ENCODE measurements around the gene LMO1. TPM values are rescaled to one million over a fixed set of nuclear protein-coding genes. Genes with fewer than 3 reads are reported as not detected.

LMO1 gene
- total and polyA plus RNA-seq, 2 of the 8 experiments (the other 6 are each of a cell fraction or from before 2014, with no cell fraction given): 0.17 TPM; not detected in 1

- H3K18ac ChIP-seq (ENCODE audit: extremely low read depth, low read length): no peak overlapping the region
- H2BK12ac ChIP-seq (ENCODE audit: low read depth, low read length): no peak overlapping the region
- H4K8ac ChIP-seq (ENCODE audit: extremely low read depth, insufficient read depth, low read length): no peak overlapping the region
- DNase-seq (ENCODE audit: low read depth in 1 of 2, low spot score in 2 of 2): no peak
- H3K9ac ChIP-seq (replicated peaks in 1 of 4; ENCODE audit: extremely low read depth in 1 of 4, low read depth in 3 of 4, low read length in 3 of 4): no peak overlapping the region
- no peak overlapping the region; the same call in 1 of the 2 replicates for H3K27ac ChIP-seq (ENCODE audit: low read depth, low read length)
- ChIA-PET POLR2A (ENCODE audit: partially characterized antibody) (interaction anchor here (1.2 kb wide), 1 partner anchor 11 kb away, joined by 3 read pairs; no protein-coding TSS in a partner anchor), CTCF (ENCODE audit: partially characterized antibody) (interaction anchor here (0.6 to 21.8 kb wide), 13 partner anchors 8 to 359 kb away, joined by 3 to 342 read pairs (median 34); partner anchors contain the start of gene LMO1)
- no peaks in the 10 kb centered on the region for H3K9me3 ChIP-seq (ENCODE audit: insufficient read depth in 2 of 2, low read depth in 1 of 2, low read length in 1 of 2)
- no peak overlapping the region for H3K4ac ChIP-seq (replicated peaks; ENCODE audit: insufficient read length, low read depth, low read length)
- no peak overlapping the region for H3K4me3 ChIP-seq (ENCODE audit: extremely low read depth in 1 of 4, insufficient read depth in 2 of 4, low read depth in 3 of 4, low read length in 4 of 4)
- H2BK15ac ChIP-seq (ENCODE audit: low read length): no peak overlapping the region
- H4K91ac ChIP-seq (replicated peaks; ENCODE audit: insufficient read length, low read length): no peak overlapping the region
- no peaks in the 10 kb centered on the region for H3K23me2 ChIP-seq (ENCODE audit: low read depth, low read length)
- H3K79me1 ChIP-seq (ENCODE audit: low read depth, low read length): no peaks in the 10 kb centered on the region
- H2AFZ ChIP-seq (ENCODE audit: low read length): no peak overlapping the region
- no peaks in the 10 kb centered on the region for H3K36me3 ChIP-seq (ENCODE audit: control insufficient read depth in 2 of 4, insufficient read depth in 4 of 4, low read length in 3 of 4)
- H2BK5ac ChIP-seq (ENCODE audit: low read depth, low read length): no peak overlapping the region
- no peak overlapping the region for H2AK5ac ChIP-seq (ENCODE audit: low read depth, low read length)
- H3K79me2 ChIP-seq (ENCODE audit: control insufficient read depth in 1 of 2, insufficient read depth in 2 of 2, low read length in 2 of 2): no peaks in the 10 kb centered on the region
- no peak overlapping the region for H3K23ac ChIP-seq (ENCODE audit: insufficient read length)
- no peak overlapping the region for H3K4me2 ChIP-seq (ENCODE audit: insufficient read depth in 1 of 2, low read depth in 2 of 2, low read length in 2 of 2)
- no peak overlapping the region for H3K14ac ChIP-seq (ENCODE audit: insufficient read length)
- WGBS, 2 experiments (ENCODE audit: extremely low coverage in 1 of 2, insufficient coverage in 1 of 2, insufficient read length in 1 of 2, insufficient replicate concordance in 2 of 2, low coverage in 1 of 2, low lambda C conversion rate in 2 of 2, missing lambda C conversion rate in 1 of 2): 90% methylated on average over 11 of the region's 11 CpGs; no CpG with 5 or more reads in 1 of the 2 experiments
- H2BK20ac ChIP-seq (ENCODE audit: low read length): no peak overlapping the region
- no peak for FAIRE-seq
- H3K27me3 ChIP-seq (replicated peaks in 1 of 4; ENCODE audit: control insufficient read depth in 3 of 4, extremely low read depth in 1 of 4, insufficient read depth in 3 of 4, low read length in 3 of 4): no peaks in the 10 kb centered on the region; a peak in 1 of 7 replicates
- no peaks in the 10 kb centered on the region; a peak in 1 of 7 replicates for H3K4me1 ChIP-seq (replicated peaks in 1 of 4; ENCODE audit: control insufficient read depth in 3 of 4, insufficient read depth in 4 of 4, low read length in 3 of 4)
- no peak overlapping the region for H3K56ac ChIP-seq (replicated peaks; ENCODE audit: insufficient read length, low read depth, low read length)
- H4K20me1 ChIP-seq (replicated peaks in 1 of 2; ENCODE audit: control insufficient read depth in 1 of 2, insufficient read depth in 2 of 2, low read length in 2 of 2): no peaks in the 10 kb centered on the region
- H4K5ac ChIP-seq (ENCODE audit: insufficient read length, low read depth, low read length): no peak overlapping the region
- H2BK120ac ChIP-seq (replicated peaks; ENCODE audit: low read depth, low read length): no peak overlapping the region
- TF ChIP-seq SUZ12 (IDR thresholded peaks at IDR 0.05; ENCODE audit: low read length) (no peak), CHD1 (IDR thresholded peaks at IDR 0.05; ENCODE audit: low read depth, low read length) (no peak), KDM4A (IDR thresholded peaks at IDR 0.05; ENCODE audit: low read depth, low read length, severe bottlenecking) (no peak), MAFK (IDR thresholded peaks at IDR 0.05; ENCODE audit: low read depth, low read length) (no peak), BACH1 (IDR thresholded peaks at IDR 0.05; ENCODE audit: low read length) (no peak), SP4 (IDR thresholded peaks at IDR 0.05; ENCODE audit: low read length) (no peak), FOSL1 (IDR thresholded peaks at IDR 0.05; ENCODE audit: insufficient read depth, low read depth, low read length) (no peak), EGR1 (IDR thresholded peaks at IDR 0.05; ENCODE audit: borderline replicate concordance, low read depth, low read length) (no peak), CTBP2 (IDR thresholded peaks at IDR 0.05; ENCODE audit: borderline replicate concordance, insufficient read depth, insufficient read length, low read length) (no peak)
Observed at GRCh38 chr11:8217926-8218325, 45.8 kb downstream of the LMO1 start.
